Retinal pigment epithelial cell (primary cell): Measurements from ENCODE around the gene LAMB1.
A peak's percentile ranks its signal among the peaks of the same experiment; 100 is the strongest.

Source experiments
- DNase-seq: peaks from one replicate; pipeline ENCODE4 v3.0.0-alpha.2; 2010; ENCODE audit warnings: low read depth
- H3K4me3 ChIP-seq: 2 replicates; pipeline ENCODE4 v1.5.1; 2011; ENCODE audit warnings: mild to moderate bottlenecking, low read length, control low read depth, moderate library complexity
- CTCF ChIP-seq: conservative IDR thresholded peaks from 2 replicates; pipeline ENCODE4 v1.5.1; 2011; ENCODE audit warnings: low read depth, low read length, control low read depth, inconsistent platforms

LAMB1 gene

GRCh38 chr7:108007261-108007660, 4.3 kb upstream of the LAMB1 start:
- no peak for DNase-seq
- no peak for TF ChIP-seq CTCF
- no peak overlapping the region for H3K4me3 ChIP-seq

GRCh38 chr7:108004220-108005142, 1.5 kb upstream of the LAMB1 start:
- no peak for TF ChIP-seq CTCF
- peak; percentile 73 for DNase-seq
- peak overlapping the region; percentile 8 for H3K4me3 ChIP-seq

- no peak for DNase-seq
- TF ChIP-seq CTCF = no peak
- H3K4me3 ChIP-seq = peak overlapping the region; percentile 80
These were observed 606 bp upstream of the LAMB1 start for GRCh38 chr7:108003599-108003935.

GRCh38 chr7:108001764-108002725, 916 bp downstream of the LAMB1 start:
- DNase-seq = no peak
- H3K4me3 ChIP-seq = peak overlapping the region; percentile 80
- no peak for TF ChIP-seq CTCF

GRCh38 chr7:108000875-108001763, 1.8 kb downstream of the LAMB1 start:
- DNase-seq = no peak
- peak overlapping the region; percentile 80 for H3K4me3 ChIP-seq
- peak; percentile 36 for TF ChIP-seq CTCF

- no peak for TF ChIP-seq CTCF
- no peak for DNase-seq
- peak overlapping the region; percentile 7 for H3K4me3 ChIP-seq
These were observed 3.0 kb downstream of the LAMB1 start for GRCh38 chr7:107999779-108000560.
